MM.1S (cell line): ENCODE data around the gene CACNB2.

Source experiments
- DNase-seq: peaks from one replicate; pipeline ENCODE4 v3.0.0-alpha.2; 2015
- H2AFZ ChIP-seq: fragments of 300-600 bp; sonication (generic); 2 replicates; pipeline ENCODE4 v1.6.0; 2016; ENCODE audit warnings: antibody characterized with exemption, low read length
- H3F3A ChIP-seq: fragments of 300-600 bp; sonication (generic); 2 replicates; pipeline ENCODE4 v1.6.1; 2016; ENCODE audit warnings: mild to moderate bottlenecking, antibody characterized with exemption, low read length, moderate library complexity, mixed read lengths; ENCODE audit not compliant: insufficient read depth
- H3K27ac ChIP-seq: fragments of 300-600 bp; sonication (generic); 2 replicates; pipeline ENCODE4 v1.5.1; 2016; ENCODE audit warnings: mild to moderate bottlenecking, low read length
- H3K27me3 ChIP-seq: fragments of 300-600 bp; sonication (generic); replicated peaks from 2 replicates; pipeline ENCODE4 v1.6.0; 2016; ENCODE audit warnings: low read length; ENCODE audit not compliant: insufficient read depth
- H3K36me3 ChIP-seq: fragments of 300-600 bp; sonication (generic); replicated peaks from 2 replicates; pipeline ENCODE4 v1.6.1; 2016; ENCODE audit warnings: mild to moderate bottlenecking, low read length, mixed read lengths; ENCODE audit not compliant: insufficient read depth
- H3K4me1 ChIP-seq: fragments of 300-600 bp; sonication (generic); 2 replicates; pipeline ENCODE4 v1.6.1; 2016; ENCODE audit warnings: low read length, mixed read lengths
- H3K4me2 ChIP-seq: fragments of 300-600 bp; sonication (generic); 2 replicates; pipeline ENCODE4 v1.6.0; 2016; ENCODE audit warnings: low read depth, low read length
- H3K4me3 ChIP-seq: fragments of 300-600 bp; sonication (generic); 2 replicates; pipeline ENCODE4 v1.5.1; 2016; ENCODE audit warnings: low read length, mixed read lengths
- H3K79me2 ChIP-seq: fragments of 300-600 bp; sonication (generic); 2 replicates; pipeline ENCODE4 v1.6.1; 2016; ENCODE audit warnings: mixed run types, low read length, mixed read lengths
- H3K9ac ChIP-seq: fragments of 300-600 bp; sonication (generic); 2 replicates; pipeline ENCODE4 v1.6.1; 2016; ENCODE audit warnings: low read length, mixed read lengths
- H3K9me2 ChIP-seq: fragments of 300-600 bp; sonication (generic); replicated peaks from 2 replicates; pipeline ENCODE4 v1.6.1; 2016; ENCODE audit warnings: mild to moderate bottlenecking, low read length, mixed read lengths; ENCODE audit not compliant: insufficient read depth
- H3K9me3 ChIP-seq: fragments of 300-600 bp; sonication (generic); replicated peaks from 2 replicates; pipeline ENCODE4 v1.6.1; 2016; ENCODE audit warnings: mild to moderate bottlenecking, low read length, mixed read lengths; ENCODE audit not compliant: insufficient read depth
- H4K20me1 ChIP-seq: fragments of 300-600 bp; sonication (generic); 2 replicates; pipeline ENCODE4 v1.6.1; 2016; ENCODE audit warnings: mild to moderate bottlenecking, low read length, moderate library complexity, mixed read lengths; ENCODE audit not compliant: insufficient read depth
- CTCF ChIP-seq: fragments of 300-600 bp; sonication (generic); IDR thresholded peaks from 2 replicates; pipeline ENCODE4 v1.5.1; 2016; ENCODE audit warnings: antibody characterized with exemption, low read length, mixed read lengths
- EZH2 ChIP-seq: fragments of 300-600 bp; sonication (generic); optimal IDR thresholded peaks from 2 replicates; pipeline ENCODE3; 2017; ENCODE audit warnings: low read depth, mild to moderate bottlenecking, antibody characterized with exemption, low read length, mixed read lengths
- EZH2phosphoT487 ChIP-seq: fragments of 300-600 bp; sonication (generic); IDR thresholded peaks from 2 replicates; pipeline ENCODE4 v1.6.1; 2018; ENCODE audit warnings: antibody characterized with exemption, low read length

The CACNB2 gene

GRCh38 chr10:18122753-18123152 is 17.5 kb upstream of the CACNB2 start:
- TF ChIP-seq EZH2phosphoT487, result no peak
- no peak for TF ChIP-seq EZH2
- no peak for TF ChIP-seq CTCF
- Histone ChIP-seq H3K4me3 (no peak overlapping the region), H3K79me2 (no peaks in the 10 kb centered on the region), H3K9ac (no peak overlapping the region), H3K36me3 (no peaks in the 10 kb centered on the region), H3K4me2 (no peak overlapping the region), H3K9me3 (no peaks in the 10 kb centered on the region), H2AFZ (no peak overlapping the region), H4K20me1 (no peaks in the 10 kb centered on the region), H3K4me1 (no peaks in the 10 kb centered on the region), H3K27ac (no peak overlapping the region), H3F3A (no peaks in the 10 kb centered on the region), H3K9me2 (no peaks in the 10 kb centered on the region), H3K27me3 (no peaks in the 10 kb centered on the region)
- DNase-seq, result no peak

- Histone ChIP-seq H3K4me2 (no peak overlapping the region), H3F3A (no peaks in the 10 kb centered on the region), H3K4me1 (no peaks in the 10 kb centered on the region), H3K9me2 (no peaks in the 10 kb centered on the region), H3K9ac (no peak overlapping the region), H3K27me3 (no peaks in the 10 kb centered on the region), H3K27ac (no peak overlapping the region), H3K4me3 (no peak overlapping the region), H3K79me2 (no peaks in the 10 kb centered on the region), H2AFZ (no peak overlapping the region), H4K20me1 (no peaks in the 10 kb centered on the region), H3K9me3 (no peaks in the 10 kb centered on the region), H3K36me3 (no peaks in the 10 kb centered on the region)
- TF ChIP-seq EZH2 (no peak), CTCF (no peak), EZH2phosphoT487 (no peak)
- no peak for DNase-seq
Observed at GRCh38 chr10:18133046-18133445, 7.2 kb upstream of the CACNB2 start.

GRCh38 chr10:18134509-18134908 is 5.7 kb upstream of the CACNB2 start:
- H2AFZ ChIP-seq, result no peak overlapping the region
- no peaks in the 10 kb centered on the region for H3K79me2 ChIP-seq
- H3K4me2 ChIP-seq, result no peak overlapping the region
- no peaks in the 10 kb centered on the region for H3K9me2 ChIP-seq
- no peaks in the 10 kb centered on the region for H3F3A ChIP-seq
- no peaks in the 10 kb centered on the region for H3K4me1 ChIP-seq
- H3K36me3 ChIP-seq, result no peaks in the 10 kb centered on the region
- H3K9me3 ChIP-seq, result no peaks in the 10 kb centered on the region
- H4K20me1 ChIP-seq, result no peaks in the 10 kb centered on the region
- no peak overlapping the region for H3K9ac ChIP-seq
- no peak overlapping the region for H3K27ac ChIP-seq
- H3K4me3 ChIP-seq, result no peak overlapping the region
- DNase-seq, result no peak
- no peak for TF ChIP-seq EZH2
- no peak for TF ChIP-seq CTCF
- no peak for TF ChIP-seq EZH2phosphoT487
- H3K27me3 ChIP-seq, result no peaks in the 10 kb centered on the region
